Measurements from ENCODE around the gene TSSC4. TPM values are rescaled to one million over a fixed set of nuclear protein-coding genes. Genes with fewer than 3 reads are reported as not detected.

TSSC4 gene
- total RNA-seq, 2 donors from 2014 or later = 35.6 to 59.0 TPM

DNA sequence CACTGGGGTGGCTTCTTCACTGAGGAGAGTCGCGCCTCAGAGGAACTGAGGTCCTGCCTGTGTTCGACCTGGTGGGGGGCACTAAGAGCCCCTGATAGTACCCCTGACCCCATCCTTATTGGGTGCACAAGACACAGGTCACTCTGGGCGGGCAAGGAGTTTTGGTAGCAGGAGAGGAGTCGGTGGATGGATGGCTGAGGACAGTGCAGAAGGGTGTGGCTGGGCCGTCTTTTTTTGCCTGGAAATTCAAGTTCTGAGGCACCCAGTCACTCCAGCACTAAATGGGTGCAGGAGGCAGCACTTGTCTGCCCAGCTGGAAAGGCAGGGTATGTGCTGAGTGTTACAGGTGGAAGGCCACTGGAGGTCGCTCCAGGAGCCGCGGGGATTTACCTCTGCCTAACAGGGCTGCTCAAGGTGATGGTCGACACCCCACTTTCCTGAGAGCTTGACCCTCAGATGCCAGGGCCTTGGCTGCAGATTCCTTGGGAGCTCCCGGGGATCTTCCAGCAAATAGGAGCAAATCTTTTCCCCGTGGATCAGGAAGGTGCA lies 960 bp downstream of the TSSC4 start:
- intact Hi-C loops (cut with DNase I) = no loop called here
- Histone ChIP-seq H3K27ac (no peak overlapping the region), H3K4me1 (peaks cover 16% of the 10 kb centered on the region), H3K9me3 (no peaks in the 10 kb centered on the region), H3K36me3 (no peaks in the 10 kb centered on the region), H3K9ac (ENCODE audit: low read depth in 2 of 2, low read length in 2 of 2) (peak overlapping the region; percentile 88 to 98), H3K27me3 (no peaks in the 10 kb centered on the region), H3K4me3 (peak overlapping the region; percentile 89)
- TF ChIP-seq, protein P1, sequence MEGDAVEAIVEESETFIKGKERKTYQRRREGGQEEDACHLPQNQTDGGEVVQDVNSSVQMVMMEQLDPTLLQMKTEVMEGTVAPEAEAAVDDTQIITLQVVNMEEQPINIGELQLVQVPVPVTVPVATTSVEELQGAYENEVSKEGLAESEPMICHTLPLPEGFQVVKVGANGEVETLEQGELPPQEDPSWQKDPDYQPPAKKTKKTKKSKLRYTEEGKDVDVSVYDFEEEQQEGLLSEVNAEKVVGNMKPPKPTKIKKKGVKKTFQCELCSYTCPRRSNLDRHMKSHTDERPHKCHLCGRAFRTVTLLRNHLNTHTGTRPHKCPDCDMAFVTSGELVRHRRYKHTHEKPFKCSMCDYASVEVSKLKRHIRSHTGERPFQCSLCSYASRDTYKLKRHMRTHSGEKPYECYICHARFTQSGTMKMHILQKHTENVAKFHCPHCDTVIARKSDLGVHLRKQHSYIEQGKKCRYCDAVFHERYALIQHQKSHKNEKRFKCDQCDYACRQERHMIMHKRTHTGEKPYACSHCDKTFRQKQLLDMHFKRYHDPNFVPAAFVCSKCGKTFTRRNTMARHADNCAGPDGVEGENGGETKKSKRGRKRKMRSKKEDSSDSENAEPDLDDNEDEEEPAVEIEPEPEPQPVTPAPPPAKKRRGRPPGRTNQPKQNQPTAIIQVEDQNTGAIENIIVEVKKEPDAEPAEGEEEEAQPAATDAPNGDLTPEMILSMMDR (IDR thresholded peaks at IDR 0.05) = no peak
- no peak for DNase-seq

DNA sequence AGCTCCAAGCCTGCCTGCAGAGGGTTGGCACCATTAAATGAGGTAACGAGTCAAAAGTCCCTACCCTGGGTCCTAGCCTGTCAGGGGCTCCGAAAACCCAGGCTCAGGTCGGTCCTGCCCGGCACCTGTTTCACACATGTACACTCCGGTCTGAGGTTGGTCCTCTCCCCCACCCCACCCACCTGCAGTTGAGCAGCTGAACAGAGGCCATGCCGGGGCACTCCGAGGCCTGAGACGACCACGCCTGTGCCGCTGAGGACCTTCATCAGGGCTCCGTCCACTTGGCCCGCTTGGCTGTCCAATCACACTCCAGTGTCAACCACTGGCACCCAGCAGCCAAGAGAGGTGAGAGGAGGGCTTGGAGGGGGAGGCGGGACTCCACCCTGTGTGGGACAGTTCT lies 1.6 kb downstream of the TSSC4 start:
- Histone ChIP-seq H3K9me3 (no peaks in the 10 kb centered on the region), H3K9ac (ENCODE audit: low read depth in 2 of 2, low read length in 2 of 2) (no peak overlapping the region), H3K27ac (no peak overlapping the region), H3K4me3 (no peak overlapping the region), H3K27me3 (no peaks in the 10 kb centered on the region), H3K36me3 (no peaks in the 10 kb centered on the region), H3K4me1 (peaks cover 16% of the 10 kb centered on the region)
- TF ChIP-seq, protein P1 (IDR thresholded peaks at IDR 0.05) = no peak
- intact Hi-C loops (cut with DNase I) = no loop called here
- no peak for DNase-seq

DNA sequence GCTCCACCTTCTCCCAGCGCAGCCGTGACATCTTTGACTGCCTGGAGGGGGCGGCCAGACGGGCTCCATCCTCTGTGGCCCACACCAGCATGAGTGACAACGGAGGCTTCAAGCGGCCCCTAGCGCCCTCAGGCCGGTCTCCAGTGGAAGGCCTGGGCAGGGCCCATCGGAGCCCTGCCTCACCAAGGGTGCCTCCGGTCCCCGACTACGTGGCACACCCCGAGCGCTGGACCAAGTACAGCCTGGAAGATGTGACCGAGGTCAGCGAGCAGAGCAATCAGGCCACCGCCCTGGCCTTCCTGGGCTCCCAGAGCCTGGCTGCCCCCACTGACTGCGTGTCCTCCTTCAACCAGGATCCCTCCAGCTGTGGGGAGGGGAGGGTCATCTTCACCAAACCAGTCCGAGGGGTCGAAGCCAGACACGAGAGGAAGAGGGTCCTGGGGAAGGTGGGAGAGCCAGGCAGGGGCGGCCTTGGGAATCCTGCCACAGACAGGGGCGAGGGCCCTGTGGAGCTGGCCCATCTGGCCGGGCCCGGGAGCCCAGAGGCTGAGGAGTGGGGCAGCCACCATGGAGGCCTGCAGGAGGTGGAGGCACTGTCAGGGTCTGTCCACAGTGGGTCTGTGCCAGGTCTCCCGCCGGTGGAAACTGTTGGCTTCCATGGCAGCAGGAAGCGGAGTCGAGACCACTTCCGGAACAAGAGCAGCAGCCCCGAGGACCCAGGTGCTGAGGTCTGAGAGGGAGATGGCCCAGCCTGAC lies 2.5 kb downstream of the TSSC4 start:
- no peaks in the 10 kb centered on the region for H3K36me3 ChIP-seq
- H3K9me3 ChIP-seq = no peaks in the 10 kb centered on the region
- H3K27ac ChIP-seq = no peak overlapping the region
- TF ChIP-seq, protein P1 (IDR thresholded peaks at IDR 0.05) = no peak
- H3K27me3 ChIP-seq = no peaks in the 10 kb centered on the region
- no peak overlapping the region for H3K9ac ChIP-seq (ENCODE audit: low read depth in 2 of 2, low read length in 2 of 2)
- H3K4me1 ChIP-seq = peaks cover 16% of the 10 kb centered on the region
- intact Hi-C loops (cut with DNase I) = no loop called here
- DNase-seq = no peak
- H3K4me3 ChIP-seq = no peak overlapping the region

DNA sequence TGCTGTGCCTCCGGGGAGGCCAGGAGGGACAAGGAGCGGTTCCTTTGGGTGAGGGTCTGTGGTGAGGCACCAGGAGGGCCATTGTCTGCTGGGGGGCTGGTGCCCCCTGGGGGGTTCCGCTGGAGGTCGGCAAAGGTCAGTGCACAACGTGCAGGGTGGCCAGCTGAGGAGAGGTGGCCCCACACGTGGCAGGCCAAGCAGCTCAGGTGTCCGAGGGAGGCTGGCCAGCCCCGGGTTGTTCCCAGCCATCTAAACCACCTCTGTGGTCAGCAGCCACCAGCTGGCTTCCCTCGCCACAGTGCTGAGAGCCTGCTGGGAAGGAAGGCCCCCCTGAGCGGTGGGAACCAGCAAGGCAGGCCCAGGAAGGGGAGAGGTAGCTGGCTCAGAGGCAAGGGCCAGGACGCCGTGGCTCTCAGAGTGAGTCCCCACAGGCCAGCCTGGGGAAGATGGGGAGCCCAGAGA lies 4.2 kb downstream of the TSSC4 start:
- Histone ChIP-seq H3K4me3 (no peak overlapping the region), H3K27me3 (no peaks in the 10 kb centered on the region), H3K9ac (ENCODE audit: low read depth in 2 of 2, low read length in 2 of 2) (no peak overlapping the region), H3K9me3 (no peaks in the 10 kb centered on the region), H3K36me3 (no peaks in the 10 kb centered on the region), H3K27ac (no peak overlapping the region), H3K4me1 (peaks cover 8% of the 10 kb centered on the region)
- no peak for DNase-seq
- TF ChIP-seq, protein P1 (IDR thresholded peaks at IDR 0.05) = no peak
- intact Hi-C loops (cut with DNase I) = no loop called here

- Histone ChIP-seq H3K4me3 (no peak overlapping the region), H3K9ac (ENCODE audit: low read depth in 2 of 2, low read length in 2 of 2) (no peak overlapping the region), H3K36me3 (no peaks in the 10 kb centered on the region), H3K4me1 (peaks cover 7% of the 10 kb centered on the region), H3K27me3 (no peaks in the 10 kb centered on the region), H3K9me3 (no peaks in the 10 kb centered on the region), H3K27ac (no peak overlapping the region)
- intact Hi-C loops (cut with DNase I) = no loop called here
- DNase-seq = no peak
- TF ChIP-seq, protein P1 (IDR thresholded peaks at IDR 0.05) = no peak
These were observed 5.9 kb downstream of the TSSC4 start for GRCh38 chr11:2406451-2406850.
